H9 (cell line): ENCODE measurements around the gene ITPKB. TPM values are rescaled to one million over a fixed set of nuclear protein-coding genes. Genes with fewer than 3 reads are reported as not detected.
"Not testable (repeated sequence)": the region's sequence is repeated elsewhere in the genome, so short reads cannot be mapped to it uniquely, and the experiment has no call there.

Experiments
- DNase-seq: peaks from one replicate; pipeline ENCODE4 v3.0.0-alpha.2; 2017
- H2AFZ ChIP-seq: one replicate; pipeline ENCODE4 v1.6.1; 2013; ENCODE audit warnings: mild to moderate bottlenecking, low read length, control low read depth, moderate library complexity
- H2AK5ac ChIP-seq: 2 replicates; pipeline ENCODE4 v1.6.1; 2013; ENCODE audit warnings: low read length, control low read depth, mixed read lengths; ENCODE audit not compliant: insufficient read length
- H2BK120ac ChIP-seq: one replicate; pipeline ENCODE4 v1.6.1; 2013; ENCODE audit warnings: low read depth, mild to moderate bottlenecking, low read length, control low read depth, inconsistent platforms; ENCODE audit not compliant: poor library complexity, severe bottlenecking
- H2BK12ac ChIP-seq: 2 replicates; pipeline ENCODE4 v1.6.1; 2013; ENCODE audit warnings: low read length, control low read depth, mixed read lengths, low read depth; ENCODE audit not compliant: insufficient read length
- H2BK15ac ChIP-seq: 2 replicates; pipeline ENCODE4 v1.6.1; 2013; ENCODE audit warnings: low read depth, low read length, control low read depth
- H2BK20ac ChIP-seq: one replicate; pipeline ENCODE4 v1.6.1; 2013; ENCODE audit warnings: low read depth, mild to moderate bottlenecking, low read length, control low read depth, inconsistent platforms; ENCODE audit not compliant: poor library complexity, severe bottlenecking
- H2BK5ac ChIP-seq: 2 replicates; pipeline ENCODE4 v1.6.1; 2013; ENCODE audit warnings: low read length, control low read depth, mixed read lengths; ENCODE audit not compliant: insufficient read length
- H3K14ac ChIP-seq: 2 replicates; pipeline ENCODE4 v1.6.1; 2013; ENCODE audit warnings: low read length, control low read depth; ENCODE audit not compliant: insufficient read depth
- H3K18ac ChIP-seq: 2 replicates; pipeline ENCODE4 v1.6.1; 2013; ENCODE audit warnings: low read depth, mild to moderate bottlenecking, mixed read lengths, low read length, control low read depth; ENCODE audit not compliant: insufficient read length
- H3K23ac ChIP-seq: 2 replicates; pipeline ENCODE4 v1.6.1; 2013; ENCODE audit warnings: low read length, control low read depth, mixed read lengths, low read depth; ENCODE audit not compliant: insufficient read length
- H3K23me2 ChIP-seq: 2 replicates; pipeline ENCODE4 v1.6.1; 2013; ENCODE audit warnings: low read depth, mild to moderate bottlenecking, mixed read lengths, low read length, control low read depth; ENCODE audit not compliant: insufficient read length, poor library complexity, severe bottlenecking
- H3K27ac ChIP-seq: 2 replicates; pipeline ENCODE4 v1.5.1; 2013; ENCODE audit warnings: low read length, control low read depth, mixed read lengths, low read depth; ENCODE audit not compliant: insufficient read length
- H3K27me3 ChIP-seq: 2 replicates; pipeline ENCODE4 v1.6.1; 2013; ENCODE audit warnings: low read length, control low read depth, inconsistent platforms; ENCODE audit not compliant: insufficient read depth
- H3K4ac ChIP-seq: 2 replicates; pipeline ENCODE4 v1.6.1; 2013; ENCODE audit warnings: low read depth, mild to moderate bottlenecking, control low read depth, inconsistent platforms, low read length, moderate library complexity
- H3K4me1 ChIP-seq: 2 replicates; pipeline ENCODE4 v1.6.1; 2013; ENCODE audit warnings: low read length, control low read depth, inconsistent platforms; ENCODE audit not compliant: insufficient read depth
- H3K4me2 ChIP-seq: 2 replicates; pipeline ENCODE4 v1.6.1; 2013; ENCODE audit warnings: low read length, control low read depth, mixed read lengths; ENCODE audit not compliant: insufficient read length, insufficient read depth
- H3K56ac ChIP-seq: 2 replicates; pipeline ENCODE4 v1.6.1; 2013; ENCODE audit warnings: low read depth, mild to moderate bottlenecking, mixed read lengths, low read length, control low read depth; ENCODE audit not compliant: insufficient read length
- H3K79me1 ChIP-seq: 2 replicates; pipeline ENCODE4 v1.6.1; 2013; ENCODE audit warnings: low read depth, mild to moderate bottlenecking, moderate library complexity, low read length, control low read depth, inconsistent platforms; ENCODE audit not compliant: insufficient read depth, poor library complexity, severe bottlenecking
- H3K79me2 ChIP-seq: 2 replicates; pipeline ENCODE4 v1.6.1; 2013; ENCODE audit warnings: low read length, control low read depth, inconsistent platforms; ENCODE audit not compliant: insufficient read depth
- H3K9ac ChIP-seq: 2 replicates; pipeline ENCODE4 v1.6.1; 2013; ENCODE audit warnings: low read length, control low read depth, mixed read lengths; ENCODE audit not compliant: insufficient read length; ENCODE audit errors: extremely low read depth
- H3K9me3 ChIP-seq: one replicate; pipeline ENCODE4 v1.6.1; 2013; ENCODE audit warnings: low read depth, low read length, inconsistent platforms; ENCODE audit not compliant: control insufficient read depth
- H3T11ph ChIP-seq: one replicate; pipeline ENCODE4 v1.6.1; 2013; ENCODE audit warnings: mild to moderate bottlenecking, low read length, control low read depth, inconsistent platforms
- H4K20me1 ChIP-seq: one replicate; pipeline ENCODE4 v1.6.1; 2013; ENCODE audit not compliant: control insufficient read depth, insufficient read length, insufficient read depth
- H4K5ac ChIP-seq: 2 replicates; pipeline ENCODE4 v1.6.1; 2013; ENCODE audit warnings: low read depth, mild to moderate bottlenecking, mixed read lengths, low read length, control low read depth; ENCODE audit not compliant: insufficient read length
- H4K8ac ChIP-seq: replicated peaks from 2 replicates; pipeline ENCODE4 v1.6.1; 2013; ENCODE audit warnings: low read length, control low read depth, mixed read lengths, low read depth; ENCODE audit not compliant: insufficient read length
- H4K91ac ChIP-seq: 2 replicates; pipeline ENCODE4 v1.6.1; 2013; ENCODE audit warnings: low read depth, mild to moderate bottlenecking, moderate library complexity, mixed read lengths, low read length, control low read depth; ENCODE audit not compliant: insufficient read length
- H3K27ac Mint-ChIP-seq, 3 experiments: 2 replicates in 2 of 3; 3 replicates in 1 of 3; pipeline ENCODE4 v1.8.0; 2020 to 2021; ENCODE audit warnings: mixed read lengths in 3 of 3, mild to moderate bottlenecking in 1 of 3, moderate library complexity in 1 of 3
- H3K27me3 Mint-ChIP-seq: 2 replicates; pipeline ENCODE4 v1.8.0; 2021; ENCODE audit warnings: low read depth, mild to moderate bottlenecking, moderate library complexity, mixed read lengths
- H3K36me3 Mint-ChIP-seq, 3 experiments: 2 replicates in 2 of 3; 3 replicates in 1 of 3; pipeline ENCODE4 v1.8.0; 2020 to 2021; ENCODE audit warnings: low read depth in 3 of 3, mixed read lengths in 3 of 3; ENCODE audit not compliant: insufficient read depth in 1 of 3
- H3K4me1 Mint-ChIP-seq, 2 experiments: 2 replicates each; pipeline ENCODE4 v1.8.0; 2020; ENCODE audit warnings: mixed read lengths in 2 of 2
- H3K4me3 Mint-ChIP-seq, 2 experiments: 2 replicates in 1 of 2; 3 replicates in 1 of 2; pipeline ENCODE4 v1.8.0; 2020 to 2021; ENCODE audit warnings: mild to moderate bottlenecking in 2 of 2, mixed read lengths in 2 of 2, moderate library complexity in 1 of 2
- H3K9me3 Mint-ChIP-seq, 2 experiments: 2 replicates in 1 of 2; 3 replicates in 1 of 2; pipeline ENCODE4 v1.8.0; 2020; ENCODE audit warnings: mild to moderate bottlenecking in 2 of 2, mixed read lengths in 2 of 2, moderate library complexity in 1 of 2
- CTCF ChIP-seq: fragments of 200-600 bp; sonication (generic); conservative IDR thresholded peaks from 3 replicates; pipeline ENCODE4 v1.8.0; 2021; ENCODE audit warnings: antibody characterized with exemption, mild to moderate bottlenecking
- WGBS: extraction: QIAGEN DNeasy Blood & Tissue Kit; methylation state at CpG from one replicate; pipeline ENCODE4 v1.1.7; 2013; ENCODE audit warnings: missing lambda C conversion rate, low lambda C conversion rate, mixed read lengths; ENCODE audit not compliant: insufficient read length; ENCODE audit errors: extremely low coverage; 5-methylcytosine and 5-hydroxymethylcytosine counted together
- total RNA-seq: library from RNA; stranded (reverse); gene quantifications from 2 replicates; pipeline ENCODE4 v1.2.1, GENCODE V29; 2021

ITPKB gene
- total RNA-seq, 1 experiment from 2014 or later = 3.8 TPM

- H3K27me3 Mint-ChIP-seq = peaks cover 32% of the 10 kb centered on the region
- no CpG with 5 or more reads among the region's 4 CpGs for WGBS
- no peak for TF ChIP-seq CTCF
- Histone ChIP-seq H3K9me3 (no peaks in the 10 kb centered on the region), H2AK5ac (no peak overlapping the region), H3K56ac (no peak overlapping the region), H2BK120ac (no peak overlapping the region), H3K4me1 (no peaks in the 10 kb centered on the region), H3K14ac (no peak overlapping the region), H4K5ac (no peak overlapping the region), H2AFZ (no peak overlapping the region), H4K91ac (no peak overlapping the region), H3K18ac (no peak overlapping the region), H3K23ac (no peak overlapping the region), H2BK20ac (no peak overlapping the region), H3K4me2 (no peak overlapping the region), H3K23me2 (no peaks in the 10 kb centered on the region), H3T11ph (no peak overlapping the region), H4K8ac (no peak overlapping the region), H2BK12ac (no peak overlapping the region), H2BK5ac (no peak overlapping the region), H3K4ac (no peak overlapping the region), H3K79me1 (no peaks in the 10 kb centered on the region), H4K20me1 (no peaks in the 10 kb centered on the region), H2BK15ac (no peak overlapping the region), H3K27me3 (no peaks in the 10 kb centered on the region; the same call in 1 of the 2 replicates), H3K79me2 (no peaks in the 10 kb centered on the region), H3K27ac (no peak overlapping the region), H3K9ac (no peak overlapping the region)
- DNase-seq = no peak
- H3K27ac Mint-ChIP-seq = no peak overlapping the region
- H3K9me3 Mint-ChIP-seq = peaks cover 3 to 5% of the 10 kb centered on the region in 2 experiments; a peak in 4 of 5 replicates
- no peaks in the 10 kb centered on the region; a peak in 2 of 7 replicates for H3K36me3 Mint-ChIP-seq
- H3K4me1 Mint-ChIP-seq = 0 out of 4 replicates have a peak, but pooled peaks cover 0 to 4% of the 10 kb centered on the region in 2 experiments
- no peak overlapping the region for H3K4me3 Mint-ChIP-seq
These were observed 9.2 kb upstream of the ITPKB start for GRCh38 chr1:226748306-226748705.

- not testable (repeated sequence) for H3T11ph ChIP-seq, H3K4me3 Mint-ChIP-seq, H4K20me1 ChIP-seq, H3K27ac Mint-ChIP-seq, H2BK15ac ChIP-seq, H2BK120ac ChIP-seq, H3K9me3 Mint-ChIP-seq, H2BK5ac ChIP-seq, H3K9ac ChIP-seq, H3K9me3 ChIP-seq, H3K27ac ChIP-seq, H3K4ac ChIP-seq, H2BK12ac ChIP-seq, H3K36me3 Mint-ChIP-seq, DNase-seq, H3K23me2 ChIP-seq, H4K91ac ChIP-seq, H2AFZ ChIP-seq, H3K14ac ChIP-seq, H2AK5ac ChIP-seq, H4K8ac ChIP-seq, H3K27me3 ChIP-seq, H3K23ac ChIP-seq, H3K56ac ChIP-seq, H3K4me1 Mint-ChIP-seq, H3K79me1 ChIP-seq, H3K79me2 ChIP-seq, H4K5ac ChIP-seq, H3K18ac ChIP-seq, H2BK20ac ChIP-seq, H3K4me1 ChIP-seq, H3K4me2 ChIP-seq
- WGBS = no CpG with 5 or more reads among the region's 17 CpGs
- H3K27me3 Mint-ChIP-seq = peaks cover 31% of the 10 kb centered on the region
These were observed 8.6 kb upstream of the ITPKB start for GRCh38 chr1:226747519-226748263.
